WTC11 (cell line): ENCODE measurements around the gene TVP23C. TPM values are rescaled to one million over a fixed set of nuclear protein-coding genes. Genes with fewer than 3 reads are reported as not detected.
"Not testable (repeated sequence)": the region's sequence is repeated elsewhere in the genome, so short reads cannot be mapped to it uniquely, and the experiment has no call there.

Experiments
- ATAC-seq: fragments of 200-7000 bp; cut with Tn5 transposase; 2 replicates; pipeline ENCODE4 v1.10.0; 2021; ENCODE audit warnings: mild to moderate bottlenecking, moderate library complexity
- Bru-seq: library from RNA; stranded (reverse); fragments of 400-500 nt; gene quantifications from one replicate; lab custom pipeline; 2021; lab: Mats Ljungman, UMichigan
- CTCF ChIA-PET: fragments of 300-600 bp; sonication (Branson Sonifier 250); formaldehyde crosslinking; loops from one replicate; lab custom pipeline; 2021; ENCODE audit warnings: antibody characterized with exemption; lab: Charles Lee
- POLR2A ChIA-PET: fragments of 350-600 bp; sonication (Branson Sonifier 250); formaldehyde crosslinking; loops from one replicate; lab custom pipeline; 2021; ENCODE audit warnings: antibody characterized with exemption; lab: Charles Lee
- DNase-seq: peaks from one replicate; pipeline ENCODE4 v3.0.0; 2021; ENCODE audit warnings: low spot score
- H3K27ac Mint-ChIP-seq: 2 replicates; pipeline ENCODE4 v1.8.0; 2021; ENCODE audit warnings: mixed read lengths
- H3K27me3 Mint-ChIP-seq: 2 replicates; pipeline ENCODE4 v1.8.0; 2021; ENCODE audit warnings: low read depth, mild to moderate bottlenecking, moderate library complexity, mixed read lengths
- H3K36me3 Mint-ChIP-seq: 2 replicates; pipeline ENCODE4 v1.8.0; 2021; ENCODE audit warnings: mixed read lengths
- H3K4me1 Mint-ChIP-seq: 2 replicates; pipeline ENCODE4 v1.8.0; 2022; ENCODE audit warnings: mixed read lengths
- H3K4me3 Mint-ChIP-seq: 2 replicates; pipeline ENCODE4 v1.8.0; 2021; ENCODE audit warnings: mild to moderate bottlenecking, moderate library complexity, mixed read lengths
- H3K9me3 Mint-ChIP-seq: 2 replicates; pipeline ENCODE4 v1.8.0; 2021; ENCODE audit warnings: mixed read lengths
- ARID4B ChIP-seq: sonication (generic); formaldehyde crosslinking; IDR thresholded peaks from 2 replicates; pipeline ENCODE4 v1.8.0; 2023; ENCODE audit warnings: missing genetic modification reagents, mild to moderate bottlenecking, borderline replicate concordance
- FOXP4 ChIP-seq: sonication (generic); formaldehyde crosslinking; IDR thresholded peaks from 2 replicates; pipeline ENCODE4 v1.8.0; 2022; ENCODE audit warnings: mild to moderate bottlenecking, missing genetic modification reagents
- GABPB1 ChIP-seq: sonication (generic); formaldehyde crosslinking; IDR thresholded peaks from 2 replicates; pipeline ENCODE4 v1.8.1; 2023; ENCODE audit warnings: mild to moderate bottlenecking, missing genetic modification reagents
- MAX ChIP-seq: sonication (generic); formaldehyde crosslinking; IDR thresholded peaks from 2 replicates; pipeline ENCODE4 v1.8.0; 2022; ENCODE audit warnings: mild to moderate bottlenecking, missing genetic modification reagents
- SP1 ChIP-seq: sonication (generic); formaldehyde crosslinking; conservative IDR thresholded peaks from 2 replicates; pipeline ENCODE4 v1.8.1; 2022; ENCODE audit warnings: missing genetic modification reagents
- long read RNA-seq, 3 experiments: library from RNA in 1 of 3; library from capped mRNA in 1 of 3; library from polyadenylated mRNA in 1 of 3; unstranded in 2 of 3; stranded (forward) in 1 of 3; transcript quantifications; one replicate each; pipeline ENCODE4 v2.0.0, GENCODE V29; 2021
- total RNA-seq: library from RNA; stranded (reverse); gene quantifications from 3 replicates; pipeline ENCODE4 v1.2.3, GENCODE V29; 2021

The TVP23C gene
- total RNA-seq: 16.2 to 16.9 TPM (median 16.5 TPM) in 3 replicates
- percentile 91 among the genes with signal in this experiment for Bru-seq, nascent RNA
- long read RNA-seq, experiment 1, partial matches to known transcripts: 0 of 6 reads
- long read RNA-seq, experiment 1, other reads (novel, unspliced or antisense): 3 of 6 reads
- long read RNA-seq, experiment 2, partial matches to known transcripts: 0 of 1 reads
- long read RNA-seq, experiment 2, other reads (novel, unspliced or antisense): 1 of 1 reads
- long read RNA-seq, experiment 3, partial matches to known transcripts: 0 of 2 reads
- long read RNA-seq, experiment 3, other reads (novel, unspliced or antisense): 2 of 2 reads

GRCh38 chr17:15563375-15563857, at the start of gene TVP23C:
Gene TVP23C, minus strand, starts transcription at chr17:15563483. Its CDS starts 35 bp downstream, at chr17:15563448.
- H3K36me3 Mint-ChIP-seq, CTCF ChIA-PET, H3K9me3 Mint-ChIP-seq, POLR2A ChIA-PET, H3K27me3 Mint-ChIP-seq: not testable (repeated sequence)
- ATAC-seq (peak; percentile 99), DNase-seq (peak; percentile 86)
- H3K27ac Mint-ChIP-seq: peak within 1 kb of the TSS; percentile 99
- peaks cover 23% of the 10 kb centered on the region for H3K4me1 Mint-ChIP-seq
- TF ChIP-seq SP1 (CRISPR knock-in tag) (peak; percentile 60; the same call in 1 of the 2 replicates), FOXP4 (CRISPR knock-in tag) (0 out of 2 replicates have a peak, but pooled peaks have one; percentile 44), MAX (CRISPR knock-in tag) (peak; percentile 56; the same call in 1 of the 2 replicates), GABPB1 (CRISPR knock-in tag) (0 out of 2 replicates have a peak, but pooled peaks have one; percentile 19), ARID4B (CRISPR knock-in tag) (peak; percentile 73; the same call in 1 of the 2 replicates)
- H3K4me3 Mint-ChIP-seq: peak within 1 kb of the TSS; percentile 94

- POLR2A ChIA-PET, H3K4me1 Mint-ChIP-seq, H3K4me3 Mint-ChIP-seq, CTCF ChIA-PET, H3K9me3 Mint-ChIP-seq, H3K27me3 Mint-ChIP-seq, ATAC-seq, H3K36me3 Mint-ChIP-seq, DNase-seq, H3K27ac Mint-ChIP-seq: not testable (repeated sequence)
Measured at GRCh38 chr17:15592960-15593359, 29.7 kb upstream of the TVP23C start.

GRCh38 chr17:15591986-15592385, 28.7 kb upstream of the TVP23C start:
- H3K27me3 Mint-ChIP-seq, H3K4me1 Mint-ChIP-seq, CTCF ChIA-PET, H3K4me3 Mint-ChIP-seq, H3K36me3 Mint-ChIP-seq, POLR2A ChIA-PET, H3K27ac Mint-ChIP-seq, ATAC-seq, DNase-seq, H3K9me3 Mint-ChIP-seq: not testable (repeated sequence)

- ATAC-seq, POLR2A ChIA-PET, H3K9me3 Mint-ChIP-seq, CTCF ChIA-PET, H3K27ac Mint-ChIP-seq, H3K36me3 Mint-ChIP-seq, H3K4me3 Mint-ChIP-seq, H3K4me1 Mint-ChIP-seq, H3K27me3 Mint-ChIP-seq, DNase-seq: not testable (repeated sequence)
Measured at GRCh38 chr17:15590844-15591243, 27.6 kb upstream of the TVP23C start.

- ATAC-seq, H3K4me1 Mint-ChIP-seq, CTCF ChIA-PET, H3K27me3 Mint-ChIP-seq, DNase-seq, H3K4me3 Mint-ChIP-seq, POLR2A ChIA-PET, H3K27ac Mint-ChIP-seq, H3K9me3 Mint-ChIP-seq, H3K36me3 Mint-ChIP-seq: not testable (repeated sequence)
Measured at GRCh38 chr17:15589544-15590536, 26.6 kb upstream of the TVP23C start.

GRCh38 chr17:15588017-15588416, 24.7 kb upstream of the TVP23C start:
- POLR2A ChIA-PET, ATAC-seq, H3K4me1 Mint-ChIP-seq: not testable (repeated sequence)

GRCh38 chr17:15583313-15583712, 20.0 kb upstream of the TVP23C start:
- POLR2A ChIA-PET, H3K27ac Mint-ChIP-seq, H3K4me3 Mint-ChIP-seq, H3K4me1 Mint-ChIP-seq, CTCF ChIA-PET, H3K9me3 Mint-ChIP-seq, ATAC-seq, H3K27me3 Mint-ChIP-seq, H3K36me3 Mint-ChIP-seq, DNase-seq: not testable (repeated sequence)

More at GRCh38 chr17:15588017-15588416, 24.7 kb upstream of the TVP23C start:
- H3K27ac Mint-ChIP-seq, DNase-seq, H3K36me3 Mint-ChIP-seq, H3K4me3 Mint-ChIP-seq, H3K9me3 Mint-ChIP-seq, CTCF ChIA-PET, H3K27me3 Mint-ChIP-seq: not testable (repeated sequence)

- H3K4me1 Mint-ChIP-seq, H3K27ac Mint-ChIP-seq, H3K4me3 Mint-ChIP-seq, ATAC-seq, POLR2A ChIA-PET, H3K36me3 Mint-ChIP-seq, H3K9me3 Mint-ChIP-seq, CTCF ChIA-PET, H3K27me3 Mint-ChIP-seq, DNase-seq: not testable (repeated sequence)
Measured at GRCh38 chr17:15581462-15581861, 18.2 kb upstream of the TVP23C start.
